ENCODE measurements around the gene CSTPP1. TPM values are rescaled to one million over a fixed set of nuclear protein-coding genes. Genes with fewer than 3 reads are reported as not detected.

CSTPP1 gene
- total RNA-seq, 1 donor from 2014 or later = 30.0 TPM

DNA sequence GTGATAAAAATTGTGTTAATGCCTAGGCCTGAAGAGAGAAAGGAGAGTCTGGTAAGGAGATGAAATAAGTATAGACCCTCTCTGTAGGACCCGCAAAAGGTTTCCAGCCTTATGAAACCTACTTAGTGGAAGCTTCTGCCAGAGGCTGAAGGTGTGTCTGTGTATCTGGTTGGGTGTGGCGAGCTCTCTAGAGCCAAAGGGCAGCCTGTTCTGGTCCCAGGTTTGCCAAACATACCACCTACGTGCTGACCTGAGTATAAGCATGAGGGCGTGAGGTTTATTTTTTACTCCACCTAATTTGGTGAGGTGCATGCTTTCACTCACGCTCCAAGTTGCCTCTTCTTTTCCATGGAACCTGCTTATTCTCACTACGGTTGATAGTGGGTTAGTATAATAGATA lies 5.6 kb downstream of the CSTPP1 start:
- H3K4me1 Mint-ChIP-seq (ENCODE audit: unreplicated experiment) = no peaks in the 10 kb centered on the region

GRCh38 chr11:46944356-46945075 lies 8.0 kb downstream of the CSTPP1 start:
- Mint-ChIP-seq H3K27ac (ENCODE audit: unreplicated experiment) (no peak overlapping the region), H3K9me3 (ENCODE audit: unreplicated experiment) (no peaks in the 10 kb centered on the region), H3K36me3 (ENCODE audit: low read depth, unreplicated experiment) (peaks cover 6% of the 10 kb centered on the region), H3K4me1 (ENCODE audit: unreplicated experiment) (no peaks in the 10 kb centered on the region), H3K4me3 (ENCODE audit: unreplicated experiment) (no peak overlapping the region), H3K27me3 (ENCODE audit: unreplicated experiment) (peaks cover 5% of the 10 kb centered on the region)
- TF ChIP-seq CTCF (IDR thresholded peaks at IDR 0.05; ENCODE audit: unreplicated experiment) = no peak
- DNase-seq (ENCODE audit: low spot score) = no peak

More for the DNA sequence above, 5.6 kb downstream of the CSTPP1 start:
- DNase-seq (ENCODE audit: low spot score) = no peak
- H3K36me3 Mint-ChIP-seq (ENCODE audit: low read depth, unreplicated experiment) = peaks cover 6% of the 10 kb centered on the region
- H3K27ac Mint-ChIP-seq (ENCODE audit: unreplicated experiment) = no peak overlapping the region
- TF ChIP-seq CTCF (IDR thresholded peaks at IDR 0.05; ENCODE audit: unreplicated experiment) = no peak
- H3K4me3 Mint-ChIP-seq (ENCODE audit: unreplicated experiment) = no peak overlapping the region
- H3K27me3 Mint-ChIP-seq (ENCODE audit: unreplicated experiment) = peaks cover 5% of the 10 kb centered on the region
- no peaks in the 10 kb centered on the region for H3K9me3 Mint-ChIP-seq (ENCODE audit: unreplicated experiment)

DNA sequence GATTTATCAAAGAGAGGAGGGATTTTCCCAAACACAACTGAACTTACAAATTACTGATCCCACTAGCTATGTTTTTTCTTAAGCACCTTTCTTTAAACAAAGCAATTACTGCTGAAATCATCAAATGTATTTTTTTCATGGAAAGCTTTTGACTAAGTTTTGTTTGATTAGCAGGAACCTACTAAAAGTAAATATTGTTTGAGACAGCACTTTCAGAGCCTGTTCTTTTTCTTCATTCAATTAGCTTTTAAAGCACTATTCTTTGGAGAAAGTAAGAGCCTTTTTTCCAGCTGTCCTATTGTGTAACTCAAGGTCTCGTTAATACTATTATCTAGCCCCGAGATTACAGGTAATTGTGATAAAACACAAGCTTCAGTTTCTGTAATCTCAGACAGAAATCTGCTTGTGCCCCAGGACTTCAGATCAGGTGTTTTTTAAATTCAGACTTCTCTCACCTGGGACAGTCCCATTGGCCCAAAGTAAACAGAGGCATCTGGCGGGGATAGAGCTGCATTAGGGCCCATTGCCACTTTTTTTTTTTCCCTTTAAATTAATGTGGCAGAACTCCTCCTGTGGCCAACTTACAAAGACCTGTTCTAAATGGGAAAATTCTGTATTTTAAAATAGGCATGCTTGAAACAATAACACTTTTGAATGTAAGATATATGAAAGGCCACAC lies 11.0 kb downstream of the CSTPP1 start:
- peaks cover 3% of the 10 kb centered on the region for H3K27me3 Mint-ChIP-seq (ENCODE audit: unreplicated experiment)
- no peaks in the 10 kb centered on the region for H3K4me1 Mint-ChIP-seq (ENCODE audit: unreplicated experiment)
- no peak for DNase-seq (ENCODE audit: low spot score)
- no peak overlapping the region for H3K27ac Mint-ChIP-seq (ENCODE audit: unreplicated experiment)
- peaks cover 6% of the 10 kb centered on the region for H3K36me3 Mint-ChIP-seq (ENCODE audit: low read depth, unreplicated experiment)
- H3K4me3 Mint-ChIP-seq (ENCODE audit: unreplicated experiment) = no peak overlapping the region
- H3K9me3 Mint-ChIP-seq (ENCODE audit: unreplicated experiment) = no peaks in the 10 kb centered on the region
- TF ChIP-seq CTCF (IDR thresholded peaks at IDR 0.05; ENCODE audit: unreplicated experiment) = no peak

GRCh38 chr11:46948378-46949131 lies 12.0 kb downstream of the CSTPP1 start:
- Mint-ChIP-seq H3K4me3 (ENCODE audit: unreplicated experiment) (no peak overlapping the region), H3K27me3 (ENCODE audit: unreplicated experiment) (peaks cover 3% of the 10 kb centered on the region), H3K9me3 (ENCODE audit: unreplicated experiment) (no peaks in the 10 kb centered on the region), H3K27ac (ENCODE audit: unreplicated experiment) (no peak overlapping the region), H3K36me3 (ENCODE audit: low read depth, unreplicated experiment) (peaks cover 6% of the 10 kb centered on the region), H3K4me1 (ENCODE audit: unreplicated experiment) (peaks cover 4% of the 10 kb centered on the region)
- no peak for TF ChIP-seq CTCF (IDR thresholded peaks at IDR 0.05; ENCODE audit: unreplicated experiment)
- DNase-seq (ENCODE audit: low spot score) = no peak

Measured in endothelial cell (in vitro differentiated cells).